ENCODE measurements around the gene PRTFDC1. TPM values are rescaled to one million over a fixed set of nuclear protein-coding genes. Genes with fewer than 3 reads are reported as not detected.
A peak's percentile ranks its signal among the peaks of the same experiment; 100 is the strongest.

Gene PRTFDC1
- total and polyA plus RNA-seq, 5 donors from 2014 or later: 0.37 to 1.6 (median 1.3) TPM; not detected in 2

DNA sequence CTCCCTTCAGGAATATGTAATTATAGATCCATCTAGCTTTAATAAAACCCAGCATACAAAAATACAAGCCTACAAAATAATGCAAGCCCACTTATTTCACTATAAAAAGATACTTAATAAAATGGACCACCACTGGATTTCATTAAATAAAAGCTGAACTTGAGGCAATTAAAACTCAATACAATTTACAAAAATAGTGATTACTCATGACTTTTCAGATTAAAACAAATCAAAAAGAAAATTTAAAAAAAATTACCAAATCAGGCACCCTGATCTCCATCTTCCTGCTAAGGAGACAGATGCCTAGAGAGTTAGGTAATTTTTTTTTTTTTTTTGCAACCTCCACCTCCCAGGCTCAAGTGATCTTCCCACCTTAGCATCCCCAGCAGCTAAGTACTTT, 41.8 kb downstream of the PRTFDC1 start:
- no peaks in the 10 kb centered on the region for H3K36me3 ChIP-seq (ENCODE audit: control insufficient read depth, insufficient read depth, low read length)
- H3K4me3 Mint-ChIP-seq: no peak overlapping the region

DNA sequence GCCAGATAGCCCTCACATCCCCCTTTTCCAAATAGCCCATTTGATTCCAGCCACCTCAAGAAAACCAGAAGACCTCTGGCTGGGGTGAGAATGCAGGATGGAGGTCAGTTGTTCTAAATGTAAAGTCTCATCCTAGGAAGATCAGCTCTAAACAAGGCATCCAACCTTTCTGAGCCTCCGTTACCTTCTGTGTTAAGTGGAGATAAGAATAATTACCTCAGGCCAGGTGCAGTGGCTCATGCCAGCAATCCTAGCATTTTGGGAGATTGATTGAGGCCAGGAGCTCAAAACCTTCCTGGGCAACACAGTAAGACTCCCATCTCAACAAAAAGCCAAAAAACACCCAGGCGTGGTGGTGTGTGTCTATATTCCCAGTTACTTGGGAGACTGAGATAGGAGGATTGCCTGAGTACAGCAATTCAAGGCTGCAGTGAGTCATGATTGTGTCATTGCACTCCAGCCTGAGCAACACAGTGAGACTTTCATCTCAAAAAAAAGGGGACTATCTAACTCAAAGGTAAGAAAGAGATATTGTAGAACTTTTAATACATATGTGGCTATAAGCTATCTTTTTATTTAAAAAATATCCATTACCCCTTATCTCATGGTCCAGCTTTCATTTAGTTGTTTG, 43.5 kb downstream of the PRTFDC1 start:
- Mint-ChIP-seq H3K27ac (no peak overlapping the region), H3K4me1 (peaks cover 0 to 6% (median 4%) of the 10 kb centered on the region in 4 donors), H3K36me3 (no peaks in the 10 kb centered on the region), H3K9me3 (peaks cover 0 to 2% (median 0%) of the 10 kb centered on the region in 7 donors), H3K4me3 (no peak overlapping the region), H3K27me3 (no peaks in the 10 kb centered on the region)
- no peaks in the 10 kb centered on the region for H3K36me3 ChIP-seq (ENCODE audit: control insufficient read depth, insufficient read depth, low read length)
- no peak overlapping the region for H3K27ac ChIP-seq (ENCODE audit: insufficient read depth, low read length, poor library complexity, severe bottlenecking)
- no peaks in the 10 kb centered on the region for H3K4me1 ChIP-seq (ENCODE audit: control insufficient read depth, insufficient read depth, low read length, poor library complexity, severe bottlenecking)
- no peak overlapping the region for H3K4me3 ChIP-seq (ENCODE audit: low read depth, low read length)
- DNase-seq (no peak), ATAC-seq (ENCODE audit: low read depth in 2 of 2) (no peak)
- H3K27me3 ChIP-seq (ENCODE audit: control insufficient read depth, insufficient read depth, low read length): no peaks in the 10 kb centered on the region
- no peaks in the 10 kb centered on the region for H3K9me3 ChIP-seq (ENCODE audit: control insufficient read depth in 2 of 2, low read length in 2 of 2)

More for the DNA sequence above, 41.8 kb downstream of the PRTFDC1 start:
- Histone ChIP-seq H3K9me3 (ENCODE audit: control insufficient read depth in 2 of 2, low read length in 2 of 2) (no peaks in the 10 kb centered on the region), H3K27me3 (ENCODE audit: control insufficient read depth, insufficient read depth, low read length) (no peaks in the 10 kb centered on the region), H3K4me3 (ENCODE audit: low read depth, low read length) (no peak overlapping the region), H3K27ac (ENCODE audit: insufficient read depth, low read length, poor library complexity, severe bottlenecking) (no peak overlapping the region), H3K4me1 (ENCODE audit: control insufficient read depth, insufficient read depth, low read length, poor library complexity, severe bottlenecking) (no peaks in the 10 kb centered on the region)
- H3K4me1 Mint-ChIP-seq: peaks cover 0 to 6% (median 4%) of the 10 kb centered on the region in 4 donors
- no peaks in the 10 kb centered on the region for H3K36me3 Mint-ChIP-seq
- H3K27ac Mint-ChIP-seq: no peak overlapping the region
- no peak for ATAC-seq (ENCODE audit: low read depth in 2 of 2)
- no peaks in the 10 kb centered on the region for H3K27me3 Mint-ChIP-seq
- DNase-seq: no peak
- peaks cover 0 to 2% (median 0%) of the 10 kb centered on the region in 7 donors for H3K9me3 Mint-ChIP-seq

DNA sequence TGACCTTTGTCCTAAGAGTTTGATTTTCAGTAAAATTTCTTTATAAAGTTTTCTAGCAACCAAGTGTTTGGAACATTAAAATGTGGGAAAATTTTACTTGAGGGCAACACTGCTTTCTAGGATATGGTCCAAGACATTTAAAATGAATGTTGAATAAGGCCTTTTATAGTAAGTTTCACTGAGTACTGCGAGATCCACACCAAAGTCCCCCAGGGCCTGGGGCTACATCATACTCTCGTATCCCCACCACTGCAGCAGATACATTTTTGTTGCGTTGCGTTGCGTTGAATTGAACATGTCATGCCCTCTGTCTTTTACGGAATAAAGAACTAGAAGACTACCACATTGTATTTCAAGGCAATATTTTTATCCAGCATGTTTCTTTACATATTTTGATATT, 44.5 kb downstream of the PRTFDC1 start:
- Histone ChIP-seq H3K9me3 (ENCODE audit: control insufficient read depth in 2 of 2, low read length in 2 of 2) (no peaks in the 10 kb centered on the region), H3K36me3 (ENCODE audit: control insufficient read depth, insufficient read depth, low read length) (no peaks in the 10 kb centered on the region), H3K27ac (ENCODE audit: insufficient read depth, low read length, poor library complexity, severe bottlenecking) (no peak overlapping the region), H3K27me3 (ENCODE audit: control insufficient read depth, insufficient read depth, low read length) (no peaks in the 10 kb centered on the region), H3K4me3 (ENCODE audit: low read depth, low read length) (no peak overlapping the region), H3K4me1 (ENCODE audit: control insufficient read depth, insufficient read depth, low read length, poor library complexity, severe bottlenecking) (no peaks in the 10 kb centered on the region)
- no peak for ATAC-seq (ENCODE audit: low read depth in 2 of 2)
- no peaks in the 10 kb centered on the region for H3K36me3 Mint-ChIP-seq
- no peak overlapping the region for H3K27ac Mint-ChIP-seq
- peaks cover 0 to 6% (median 4%) of the 10 kb centered on the region in 4 donors for H3K4me1 Mint-ChIP-seq
- DNase-seq: no peak
- no peak overlapping the region for H3K4me3 Mint-ChIP-seq
- no peaks in the 10 kb centered on the region for H3K27me3 Mint-ChIP-seq
- peaks cover 0 to 2% (median 0%) of the 10 kb centered on the region in 7 donors for H3K9me3 Mint-ChIP-seq

GRCh38 chr10:24906372-24906771, 46.0 kb downstream of the PRTFDC1 start:
- Histone ChIP-seq H3K4me3 (ENCODE audit: low read depth, low read length) (no peak overlapping the region), H3K4me1 (ENCODE audit: control insufficient read depth, insufficient read depth, low read length, poor library complexity, severe bottlenecking) (peaks cover 11% of the 10 kb centered on the region), H3K9me3 (ENCODE audit: control insufficient read depth in 2 of 2, low read length in 2 of 2) (no peaks in the 10 kb centered on the region), H3K27me3 (ENCODE audit: control insufficient read depth, insufficient read depth, low read length) (no peaks in the 10 kb centered on the region), H3K27ac (ENCODE audit: insufficient read depth, low read length, poor library complexity, severe bottlenecking) (no peak overlapping the region), H3K36me3 (ENCODE audit: control insufficient read depth, insufficient read depth, low read length) (no peaks in the 10 kb centered on the region)
- Mint-ChIP-seq H3K9me3 (peaks cover 0 to 2% (median 0%) of the 10 kb centered on the region in 7 donors), H3K27ac (no peak overlapping the region), H3K4me3 (no peak overlapping the region), H3K27me3 (no peaks in the 10 kb centered on the region), H3K36me3 (no peaks in the 10 kb centered on the region), H3K4me1 (peaks cover 0 to 14% (median 8%) of the 10 kb centered on the region in 4 donors)
- DNase-seq (no peak), ATAC-seq (ENCODE audit: low read depth in 2 of 2) (no peak)

GRCh38 chr10:24904824-24905223, 47.6 kb downstream of the PRTFDC1 start:
- Mint-ChIP-seq H3K27me3 (no peaks in the 10 kb centered on the region), H3K4me3 (no peak overlapping the region)

DNA sequence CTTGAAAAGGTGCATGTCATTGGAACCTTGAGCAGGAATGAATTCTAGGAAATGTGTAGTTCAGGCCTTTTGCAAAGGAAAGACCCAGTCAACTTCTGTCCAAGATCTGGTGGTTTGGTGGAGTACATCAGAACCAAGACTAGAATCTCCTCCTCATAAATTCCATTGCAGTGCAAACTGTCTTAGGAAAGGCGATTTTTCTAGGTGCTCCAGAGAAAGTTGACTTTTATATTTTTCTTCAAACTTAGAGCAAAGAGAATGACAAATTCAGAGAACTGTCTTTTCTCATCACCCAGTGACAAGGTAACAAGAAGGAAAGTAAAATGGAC, 50.0 kb downstream of the PRTFDC1 start:
- no peaks in the 10 kb centered on the region for H3K36me3 ChIP-seq (ENCODE audit: control insufficient read depth, insufficient read depth, low read length)
- Mint-ChIP-seq H3K9me3 (peaks cover 0 to 2% (median 0%) of the 10 kb centered on the region in 7 donors), H3K27me3 (no peaks in the 10 kb centered on the region), H3K36me3 (no peaks in the 10 kb centered on the region), H3K27ac (peak overlapping the region in 1 of 3 donors; percentile 24), H3K4me3 (no peak overlapping the region), H3K4me1 (peaks cover 10 to 26% (median 19%) of the 10 kb centered on the region in 4 donors)
- no peak overlapping the region for H3K4me3 ChIP-seq (ENCODE audit: low read depth, low read length)
- H3K27ac ChIP-seq (ENCODE audit: insufficient read depth, low read length, poor library complexity, severe bottlenecking): no peak overlapping the region
- DNase-seq: no peak
- H3K4me1 ChIP-seq (ENCODE audit: control insufficient read depth, insufficient read depth, low read length, poor library complexity, severe bottlenecking): peaks cover 17% of the 10 kb centered on the region
- H3K27me3 ChIP-seq (ENCODE audit: control insufficient read depth, insufficient read depth, low read length): no peaks in the 10 kb centered on the region
- no peaks in the 10 kb centered on the region for H3K9me3 ChIP-seq (ENCODE audit: control insufficient read depth in 2 of 2, low read length in 2 of 2)
- ATAC-seq (ENCODE audit: low read depth in 2 of 2): no peak

More at GRCh38 chr10:24904824-24905223, 47.6 kb downstream of the PRTFDC1 start:
- peaks cover 15% of the 10 kb centered on the region for H3K4me1 ChIP-seq (ENCODE audit: control insufficient read depth, insufficient read depth, low read length, poor library complexity, severe bottlenecking)
- H3K27me3 ChIP-seq (ENCODE audit: control insufficient read depth, insufficient read depth, low read length): no peaks in the 10 kb centered on the region
- DNase-seq (no peak), ATAC-seq (ENCODE audit: low read depth in 2 of 2) (no peak)
- Mint-ChIP-seq H3K36me3 (no peaks in the 10 kb centered on the region), H3K4me1 (peaks cover 6 to 20% (median 14%) of the 10 kb centered on the region in 4 donors), H3K9me3 (peaks cover 0 to 2% (median 0%) of the 10 kb centered on the region in 7 donors), H3K27ac (no peak overlapping the region)
- no peaks in the 10 kb centered on the region for H3K36me3 ChIP-seq (ENCODE audit: control insufficient read depth, insufficient read depth, low read length)
- H3K4me3 ChIP-seq (ENCODE audit: low read depth, low read length): no peak overlapping the region
- no peaks in the 10 kb centered on the region for H3K9me3 ChIP-seq (ENCODE audit: control insufficient read depth in 2 of 2, low read length in 2 of 2)
- H3K27ac ChIP-seq (ENCODE audit: insufficient read depth, low read length, poor library complexity, severe bottlenecking): no peak overlapping the region

GRCh38 chr10:24901686-24902399, 50.6 kb downstream of the PRTFDC1 start:
- no peaks in the 10 kb centered on the region for H3K27me3 ChIP-seq (ENCODE audit: control insufficient read depth, insufficient read depth, low read length)
- Mint-ChIP-seq H3K9me3 (peaks cover 0 to 2% (median 0%) of the 10 kb centered on the region in 7 donors), H3K4me3 (peak overlapping the region in 2 of 4 donors; percentile 15 to 43), H3K27me3 (no peaks in the 10 kb centered on the region), H3K27ac (peak overlapping the region in 2 of 3 donors; percentile 59 to 80), H3K36me3 (no peaks in the 10 kb centered on the region), H3K4me1 (peaks cover 14 to 31% (median 22%) of the 10 kb centered on the region in 4 donors)
- no peak overlapping the region for H3K4me3 ChIP-seq (ENCODE audit: low read depth, low read length)
- H3K9me3 ChIP-seq (ENCODE audit: control insufficient read depth in 2 of 2, low read length in 2 of 2): no peaks in the 10 kb centered on the region
- peak overlapping the region; percentile 9 for H3K27ac ChIP-seq (ENCODE audit: insufficient read depth, low read length, poor library complexity, severe bottlenecking)
- DNase-seq (no peak), ATAC-seq (ENCODE audit: low read depth in 2 of 2) (peak in 1 of 2 donors; percentile 38)
- H3K36me3 ChIP-seq (ENCODE audit: control insufficient read depth, insufficient read depth, low read length): no peaks in the 10 kb centered on the region
- H3K4me1 ChIP-seq (ENCODE audit: control insufficient read depth, insufficient read depth, low read length, poor library complexity, severe bottlenecking): peaks cover 20% of the 10 kb centered on the region
